CD4-positive, alpha-beta T cell treated with Interleukin-15 for 1 hour (primary cell): Measurements from ENCODE around the gene C17orf113.
"Not testable (repeated sequence)": the region's sequence is repeated elsewhere in the genome, so short reads cannot be mapped to it uniquely, and the experiment has no call there.

Experiments
- DNase-seq: peaks from one replicate; pipeline ENCODE4 v3.0.0-alpha.2; 2020

C17orf113 gene

GRCh38 chr17:42039794-42040763, 10.3 kb downstream of the C17orf113 start:
- no peak for DNase-seq

- DNase-seq = no peak
Observed at GRCh38 chr17:42038221-42038973, 12.0 kb downstream of the C17orf113 start.

- DNase-seq = no peak
Observed at GRCh38 chr17:42034059-42034458, 16.3 kb downstream of the C17orf113 start.

GRCh38 chr17:42031584-42031983, 18.8 kb downstream of the C17orf113 start:
- no peak for DNase-seq

- no peak for DNase-seq
Observed at GRCh38 chr17:42028791-42029127, 21.6 kb downstream of the C17orf113 start.

GRCh38 chr17:42027961-42028790, 22.2 kb downstream of the C17orf113 start:
- DNase-seq = no peak

- DNase-seq = no peak
Observed at GRCh38 chr17:42027590-42027889, 22.9 kb downstream of the C17orf113 start.

GRCh38 chr17:42026857-42027589, 23.4 kb downstream of the C17orf113 start:
- no peak for DNase-seq

- no peak for DNase-seq
Observed at GRCh38 chr17:42025936-42026335, 24.5 kb downstream of the C17orf113 start.

GRCh38 chr17:42025191-42025579, 25.2 kb downstream of the C17orf113 start:
- no peak for DNase-seq

GRCh38 chr17:42023524-42024349, 26.7 kb downstream of the C17orf113 start:
- peak; percentile 68 for DNase-seq

GRCh38 chr17:42020845-42021244, 29.6 kb downstream of the C17orf113 start:
- not testable (repeated sequence) for DNase-seq

GRCh38 chr17:42019509-42020404, 30.6 kb downstream of the C17orf113 start, which contains the start of gene NKIRAS2:
TSS of gene NKIRAS2 (plus strand) at chr17:42020090. CDS start at chr17:42021578, 1,488 bp downstream.
- DNase-seq = peak; percentile 94

GRCh38 chr17:42018988-42019387, 31.4 kb downstream of the C17orf113 start:
- no peak for DNase-seq

GRCh38 chr17:42018339-42018738, 32.1 kb downstream of the C17orf113 start:
- DNase-seq = no peak

- no peak for DNase-seq
Observed at GRCh38 chr17:42017866-42018200, 32.6 kb downstream of the C17orf113 start.

GRCh38 chr17:42016941-42017865, 33.2 kb downstream of the C17orf113 start, which contains the start of gene DNAJC7:
TSS of gene DNAJC7 (minus strand) at chr17:42017439. CDS start at chr17:42017416, 23 bp downstream.
- peak; percentile 93 for DNase-seq

GRCh38 chr17:42016411-42016831, 34.0 kb downstream of the C17orf113 start:
- no peak for DNase-seq

GRCh38 chr17:42013740-42014139, 36.7 kb downstream of the C17orf113 start:
- DNase-seq = not testable (repeated sequence)
